Calu3 (cell line): Measurements from ENCODE around the gene FXYD1. TPM values are rescaled to one million over a fixed set of nuclear protein-coding genes. Genes with fewer than 3 reads are reported as not detected.
A peak's percentile ranks its signal among the peaks of the same experiment; 100 is the strongest.

Source experiments
- BruUV-seq: library from RNA; stranded (reverse); fragments of 400-500 nt; replicated peaks from 2 replicates; lab custom pipeline; 2021; lab: Mats Ljungman, UMichigan
- CTCF ChIA-PET: fragments of 300-600 bp; sonication (Branson Sonifier 250); formaldehyde crosslinking; loops from one replicate; lab custom pipeline; 2022; ENCODE audit warnings: antibody characterized with exemption; lab: Charles Lee
- DNase-seq: peaks from one replicate; pipeline ENCODE4 v3.0.0; 2022
- H3K27ac Mint-ChIP-seq: one replicate; pipeline ENCODE4 v1.8.0; 2022; ENCODE audit warnings: mixed read lengths; ENCODE audit not compliant: unreplicated experiment
- H3K27me3 Mint-ChIP-seq: one replicate; pipeline ENCODE4 v1.8.0; 2022; ENCODE audit warnings: mixed read lengths; ENCODE audit not compliant: unreplicated experiment
- H3K36me3 Mint-ChIP-seq: one replicate; pipeline ENCODE4 v1.8.0; 2022; ENCODE audit warnings: mild to moderate bottlenecking, moderate library complexity, mixed read lengths; ENCODE audit not compliant: insufficient read depth, unreplicated experiment
- H3K4me1 Mint-ChIP-seq: one replicate; pipeline ENCODE4 v1.8.0; 2022; ENCODE audit warnings: mild to moderate bottlenecking, low read depth, mixed read lengths; ENCODE audit not compliant: unreplicated experiment
- H3K4me3 Mint-ChIP-seq: one replicate; pipeline ENCODE4 v1.8.0; 2022; ENCODE audit warnings: mild to moderate bottlenecking, low read depth, moderate library complexity, mixed read lengths; ENCODE audit not compliant: unreplicated experiment
- H3K9me3 Mint-ChIP-seq: one replicate; pipeline ENCODE4 v1.8.0; 2022; ENCODE audit warnings: low read depth, mixed read lengths; ENCODE audit not compliant: unreplicated experiment
- CTCF ChIP-seq: fragments of 200-600 bp; IDR thresholded peaks from one replicate; pipeline ENCODE4 v1.8.0; 2022; ENCODE audit warnings: antibody characterized with exemption; ENCODE audit not compliant: unreplicated experiment
- intact Hi-C: fragments of 100-400 bp; cut with micrococcal nuclease; formaldehyde crosslinking; loops from one replicate; pipeline ENCODE4 v1.10.0; 2022; ENCODE audit not compliant: unreplicated experiment
- total RNA-seq: library from RNA; stranded (reverse); gene quantifications from 2 replicates; pipeline ENCODE4 v1.2.3, GENCODE V29; 2022

The FXYD1 gene
- total RNA-seq, 1 experiment from 2014 or later = 1.6 TPM

- peak; percentile 93 for DNase-seq
- Mint-ChIP-seq H3K9me3 (no peaks in the 10 kb centered on the region), H3K36me3 (peaks cover 22% of the 10 kb centered on the region), H3K27ac (peak overlapping the region; percentile 89), H3K27me3 (peaks cover 17% of the 10 kb centered on the region), H3K4me3 (peak overlapping the region; percentile 26), H3K4me1 (peaks cover 33% of the 10 kb centered on the region)
- no TSS peak for BruUV-seq
- CTCF ChIA-PET = interaction anchor here (0.5 to 1.1 kb wide), 3 partner anchors 9 to 90 kb away, joined by 3 to 5 read pairs (median 3); partner anchors contain the start of gene FXYD5
- intact Hi-C loops = loop anchor here (5.0 kb wide), 1 partner anchor 102 kb away; the partner anchor contains the start of gene LSR
- no peak for TF ChIP-seq CTCF
Observed at GRCh38 chr19:35144600-35145436, 6.2 kb downstream of the FXYD1 start.

GRCh38 chr19:35146746-35147459, 8.3 kb downstream of the FXYD1 start:
- Mint-ChIP-seq H3K36me3 (peaks cover 15% of the 10 kb centered on the region), H3K27me3 (peaks cover 17% of the 10 kb centered on the region), H3K27ac (no peak overlapping the region), H3K4me3 (no peak overlapping the region), H3K4me1 (peaks cover 23% of the 10 kb centered on the region), H3K9me3 (no peaks in the 10 kb centered on the region)
- CTCF ChIA-PET = interaction anchor here (0.6 kb wide), 1 partner anchor 79 kb away, joined by 3 read pairs; no protein-coding TSS in a partner anchor
- TF ChIP-seq CTCF = no peak
- BruUV-seq = no TSS peak
- DNase-seq = no peak
- intact Hi-C loops = no loop called here

- CTCF ChIA-PET = interaction anchor here (0.6 kb wide), 1 partner anchor 32 kb away, joined by 3 read pairs; no protein-coding TSS in a partner anchor
- DNase-seq = no peak
- TF ChIP-seq CTCF = no peak
- Mint-ChIP-seq H3K27me3 (peaks cover 3% of the 10 kb centered on the region), H3K4me1 (peaks cover 20% of the 10 kb centered on the region), H3K9me3 (no peaks in the 10 kb centered on the region), H3K4me3 (no peak overlapping the region), H3K27ac (no peak overlapping the region), H3K36me3 (peaks cover 18% of the 10 kb centered on the region)
- intact Hi-C loops = no loop called here
- BruUV-seq = no TSS peak
Observed at GRCh38 chr19:35149463-35149862, 10.8 kb downstream of the FXYD1 start.

- intact Hi-C loops = no loop called here
- Mint-ChIP-seq H3K9me3 (no peaks in the 10 kb centered on the region), H3K27me3 (no peaks in the 10 kb centered on the region), H3K4me1 (peaks cover 10% of the 10 kb centered on the region), H3K36me3 (peaks cover 18% of the 10 kb centered on the region), H3K4me3 (no peak overlapping the region), H3K27ac (no peak overlapping the region)
- no TSS peak for BruUV-seq
- no peak for DNase-seq
- TF ChIP-seq CTCF = no peak
- CTCF ChIA-PET = no interaction called here
Observed at GRCh38 chr19:35150445-35150844, 11.8 kb downstream of the FXYD1 start.
